ENCODE data around the gene SFT2D3. TPM values are rescaled to one million over a fixed set of nuclear protein-coding genes. Genes with fewer than 3 reads are reported as not detected.

The SFT2D3 gene
- total RNA-seq, 2 donors from 2014 or later = 6.0 to 7.5 TPM

DNA sequence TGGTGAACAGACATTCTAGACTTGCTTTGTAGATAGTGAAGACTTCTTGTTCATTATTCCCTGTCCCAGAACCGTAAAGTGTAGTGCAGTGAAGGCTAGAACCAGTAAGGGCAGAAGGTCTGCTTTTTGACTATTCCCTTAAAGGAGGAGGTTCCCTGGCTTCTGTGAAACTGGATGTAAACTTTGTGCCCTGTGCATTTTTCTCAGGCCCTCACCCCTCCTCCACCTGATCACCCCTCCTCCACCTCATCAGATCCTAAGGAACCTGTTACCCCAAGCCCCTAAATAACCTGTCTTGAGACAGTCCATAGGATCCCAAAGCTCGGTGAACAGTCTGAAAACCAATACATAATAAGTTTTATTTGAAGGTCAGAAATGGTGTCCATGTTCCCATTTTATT is 33.7 kb downstream of the SFT2D3 start:
- H3K27ac ChIP-seq = no peak overlapping the region
- H3K9ac ChIP-seq (ENCODE audit: low read depth in 2 of 2, low read length in 2 of 2) = no peak overlapping the region
- H3K27me3 ChIP-seq = no peaks in the 10 kb centered on the region
- H3K9me3 ChIP-seq = no peaks in the 10 kb centered on the region
- intact Hi-C loops (cut with DNase I) = no loop called here
- H3K4me1 ChIP-seq = no peaks in the 10 kb centered on the region
- TF ChIP-seq, protein P1, sequence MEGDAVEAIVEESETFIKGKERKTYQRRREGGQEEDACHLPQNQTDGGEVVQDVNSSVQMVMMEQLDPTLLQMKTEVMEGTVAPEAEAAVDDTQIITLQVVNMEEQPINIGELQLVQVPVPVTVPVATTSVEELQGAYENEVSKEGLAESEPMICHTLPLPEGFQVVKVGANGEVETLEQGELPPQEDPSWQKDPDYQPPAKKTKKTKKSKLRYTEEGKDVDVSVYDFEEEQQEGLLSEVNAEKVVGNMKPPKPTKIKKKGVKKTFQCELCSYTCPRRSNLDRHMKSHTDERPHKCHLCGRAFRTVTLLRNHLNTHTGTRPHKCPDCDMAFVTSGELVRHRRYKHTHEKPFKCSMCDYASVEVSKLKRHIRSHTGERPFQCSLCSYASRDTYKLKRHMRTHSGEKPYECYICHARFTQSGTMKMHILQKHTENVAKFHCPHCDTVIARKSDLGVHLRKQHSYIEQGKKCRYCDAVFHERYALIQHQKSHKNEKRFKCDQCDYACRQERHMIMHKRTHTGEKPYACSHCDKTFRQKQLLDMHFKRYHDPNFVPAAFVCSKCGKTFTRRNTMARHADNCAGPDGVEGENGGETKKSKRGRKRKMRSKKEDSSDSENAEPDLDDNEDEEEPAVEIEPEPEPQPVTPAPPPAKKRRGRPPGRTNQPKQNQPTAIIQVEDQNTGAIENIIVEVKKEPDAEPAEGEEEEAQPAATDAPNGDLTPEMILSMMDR (IDR thresholded peaks at IDR 0.05) = no peak
- no peaks in the 10 kb centered on the region for H3K36me3 ChIP-seq
- DNase-seq = no peak
- H3K4me3 ChIP-seq = no peak overlapping the region

DNA sequence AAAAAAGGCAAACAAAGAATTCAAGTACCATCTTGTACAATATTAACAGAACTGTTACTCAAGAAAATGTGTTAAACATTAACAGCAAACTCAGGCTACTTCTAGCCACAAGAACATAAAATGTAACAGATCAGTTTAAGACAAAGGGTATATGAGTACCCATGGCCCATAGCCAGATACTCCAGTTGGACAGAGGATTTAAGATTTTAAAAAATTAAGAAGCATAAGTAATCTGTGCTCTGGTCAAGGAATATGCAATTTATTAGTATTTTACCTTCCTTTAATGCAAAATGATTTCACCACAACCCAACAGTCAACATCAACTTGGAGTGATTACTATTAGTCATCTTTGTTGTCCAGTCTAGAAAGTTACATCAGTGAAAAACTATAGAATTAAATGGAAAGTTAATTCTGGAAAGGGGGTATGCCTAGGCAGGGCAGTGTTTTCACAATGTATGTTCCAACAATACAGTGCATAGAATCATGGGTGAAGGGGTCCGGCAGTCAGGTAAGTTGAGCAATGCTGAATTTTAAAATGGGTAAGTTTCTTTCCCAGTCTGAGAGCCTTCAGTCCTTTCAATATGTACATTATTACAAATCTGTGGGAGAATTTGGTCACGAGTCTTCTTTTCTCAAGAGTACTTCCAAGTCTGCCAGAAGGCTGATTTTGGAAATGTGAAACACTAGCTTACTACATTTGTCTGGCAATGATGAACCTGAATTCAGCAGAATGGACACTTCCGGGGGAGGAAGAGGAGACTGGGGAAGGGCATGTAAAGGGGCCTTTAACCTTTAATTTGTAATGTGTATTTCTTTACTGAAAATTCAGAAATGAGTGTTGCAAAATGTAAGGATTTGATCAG is 34.5 kb downstream of the SFT2D3 start:
- no peaks in the 10 kb centered on the region for H3K27me3 ChIP-seq
- no peak overlapping the region for H3K9ac ChIP-seq (ENCODE audit: low read depth in 2 of 2, low read length in 2 of 2)
- no peaks in the 10 kb centered on the region for H3K36me3 ChIP-seq
- H3K4me3 ChIP-seq = no peak overlapping the region
- no peaks in the 10 kb centered on the region for H3K9me3 ChIP-seq
- intact Hi-C loops (cut with DNase I) = no loop called here
- no peak overlapping the region for H3K27ac ChIP-seq
- no peak for DNase-seq
- TF ChIP-seq, protein P1 (IDR thresholded peaks at IDR 0.05) = no peak
- no peaks in the 10 kb centered on the region for H3K4me1 ChIP-seq

DNA sequence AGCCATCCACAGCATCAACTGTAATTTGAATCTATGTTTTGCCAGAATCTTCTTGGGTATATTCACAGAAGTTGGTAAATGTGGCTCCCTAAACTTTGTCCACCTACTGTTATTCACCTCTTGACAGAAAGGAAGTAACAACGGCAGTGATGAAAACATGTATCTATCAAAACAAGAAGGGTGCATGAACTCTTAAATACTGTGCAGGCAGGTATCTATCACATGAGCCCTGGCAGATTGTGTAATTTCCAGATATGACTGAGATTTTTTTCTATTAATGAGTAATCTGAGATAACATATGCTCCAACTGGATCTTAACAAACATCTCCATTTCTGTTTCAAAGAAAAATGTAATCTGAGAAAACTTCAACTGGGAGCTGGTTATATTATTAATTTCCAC is 36.6 kb downstream of the SFT2D3 start:
- Histone ChIP-seq H3K27ac (no peak overlapping the region), H3K4me3 (no peak overlapping the region)
- intact Hi-C loops (cut with DNase I) = no loop called here

GRCh38 chr2:127739800-127740199 is 38.5 kb downstream of the SFT2D3 start:
- H3K27me3 ChIP-seq = no peaks in the 10 kb centered on the region
- intact Hi-C loops (cut with DNase I) = no loop called here
- no peaks in the 10 kb centered on the region for H3K36me3 ChIP-seq
- no peaks in the 10 kb centered on the region for H3K4me1 ChIP-seq
- no peaks in the 10 kb centered on the region for H3K9me3 ChIP-seq
- H3K27ac ChIP-seq = no peak overlapping the region
- H3K4me3 ChIP-seq = no peak overlapping the region
- DNase-seq = no peak
- no peak overlapping the region for H3K9ac ChIP-seq (ENCODE audit: low read depth in 2 of 2, low read length in 2 of 2)
- TF ChIP-seq, protein P1 (IDR thresholded peaks at IDR 0.05) = no peak

More for the DNA sequence above, 36.6 kb downstream of the SFT2D3 start:
- H3K36me3 ChIP-seq = no peaks in the 10 kb centered on the region
- no peaks in the 10 kb centered on the region for H3K4me1 ChIP-seq
- no peaks in the 10 kb centered on the region for H3K27me3 ChIP-seq
- H3K9me3 ChIP-seq = no peaks in the 10 kb centered on the region
- DNase-seq = no peak
- H3K9ac ChIP-seq (ENCODE audit: low read depth in 2 of 2, low read length in 2 of 2) = no peak overlapping the region
- TF ChIP-seq, protein P1 (IDR thresholded peaks at IDR 0.05) = no peak

DNA sequence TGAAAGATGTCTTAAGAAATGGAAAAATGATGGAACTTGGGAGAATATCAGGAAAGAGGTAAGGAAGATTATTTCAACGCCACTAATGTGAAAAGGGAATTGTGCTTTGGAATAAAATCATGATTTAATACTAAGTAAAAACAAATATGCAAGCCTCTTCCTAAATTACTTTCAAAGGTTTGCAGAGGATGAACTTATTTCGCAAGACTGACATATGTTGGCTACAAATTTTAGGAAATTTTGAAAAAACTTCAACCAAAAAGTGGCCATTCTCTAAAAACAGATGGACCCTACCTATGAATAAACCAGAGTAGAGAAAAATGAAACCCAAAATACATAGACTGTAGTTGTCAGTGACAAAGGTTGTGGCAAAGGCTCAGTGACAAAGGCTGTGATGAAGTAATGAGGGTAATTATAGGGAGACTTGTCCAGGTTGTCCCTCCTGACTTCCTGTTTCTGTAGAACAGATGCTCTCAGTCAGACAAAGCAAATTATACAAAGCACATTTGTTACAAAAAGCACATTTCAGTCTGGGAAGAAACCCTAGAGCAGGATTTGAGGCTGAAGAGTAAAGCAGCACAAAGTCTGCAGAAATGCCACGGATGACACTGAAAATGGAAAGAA is 39.5 kb downstream of the SFT2D3 start:
- DNase-seq = no peak
- no peak overlapping the region for H3K27ac ChIP-seq
- H3K9me3 ChIP-seq = no peaks in the 10 kb centered on the region
- no peak overlapping the region for H3K4me3 ChIP-seq
- no peaks in the 10 kb centered on the region for H3K4me1 ChIP-seq
- intact Hi-C loops (cut with DNase I) = no loop called here
- no peaks in the 10 kb centered on the region for H3K36me3 ChIP-seq
- no peaks in the 10 kb centered on the region for H3K27me3 ChIP-seq
- TF ChIP-seq, protein P1 (IDR thresholded peaks at IDR 0.05) = no peak
- H3K9ac ChIP-seq (ENCODE audit: low read depth in 2 of 2, low read length in 2 of 2) = no peak overlapping the region
